SK-N-SH (cell line): ENCODE measurements around the gene LDAH. TPM values are rescaled to one million over a fixed set of nuclear protein-coding genes. Genes with fewer than 3 reads are reported as not detected.
A peak's percentile ranks its signal among the peaks of the same experiment; 100 is the strongest.

Source experiments
- CTCF ChIA-PET: fragments of 300-600, 350-600 bp; formaldehyde crosslinking; extraction: SDS; loops from one replicate; lab custom pipeline; 2021; lab: Yijun Ruan, JAX
- POLR2A ChIA-PET: fragments of 350-600 bp; sonication (Branson Sonifier 250); formaldehyde crosslinking; extraction: SDS; loops from one replicate; lab custom pipeline; 2020; ENCODE audit warnings: antibody characterized with exemption, inconsistent platforms; lab: Yijun Ruan, JAX
- DNase-seq: peaks from one replicate; pipeline ENCODE4 v3.0.0; 2012
- H2AFZ ChIP-seq: fragments of 200-600 bp; sonication (generic); 2 replicates; pipeline ENCODE4 v1.8.1; 2016; ENCODE audit warnings: antibody characterized with exemption, mild to moderate bottlenecking, low read depth
- H3F3A ChIP-seq: fragments of 200-600 bp; sonication (generic); replicated peaks from 2 replicates; pipeline ENCODE3; 2016; ENCODE audit warnings: antibody characterized with exemption, mild to moderate bottlenecking; ENCODE audit not compliant: insufficient read depth
- H3K27ac ChIP-seq, 2 experiments: fragments of 200-500 bp in 1 of 2; fragments of 200-600 bp in 1 of 2; sonication (Bioruptor generic) in 1 of 2; sonication (generic), shearing (Covaris generic) in 1 of 2; 2 replicates each; pipeline versions ENCODE4 v1.5.1 to v1.6.1; 2014 to 2016; ENCODE audit warnings: low read depth in 2 of 2, inconsistent platforms in 1 of 2, low read length in 1 of 2, mild to moderate bottlenecking in 1 of 2, mixed read lengths in 1 of 2
- H3K27me3 ChIP-seq: fragments of 200-600 bp; sonication (generic), shearing (Covaris generic); 2 replicates; pipeline ENCODE4 v1.6.1; 2016; ENCODE audit warnings: mixed run types; ENCODE audit not compliant: insufficient read depth
- H3K36me3 ChIP-seq, 2 experiments: fragments of 200-500 bp in 1 of 2; fragments of 200-600 bp in 1 of 2; sonication (Bioruptor generic) in 1 of 2; sonication (generic) in 1 of 2; replicated peaks in 1 of 2; 2 replicates each; pipeline versions ENCODE3 to v1.5.1; 2014 to 2016; ENCODE audit warnings: low read length in 1 of 2, mild to moderate bottlenecking in 1 of 2; ENCODE audit not compliant: insufficient read depth in 2 of 2, control insufficient read depth in 1 of 2
- H3K4me1 ChIP-seq, 2 experiments: fragments of 200-500 bp in 1 of 2; fragments of 200-600 bp in 1 of 2; sonication (Bioruptor generic) in 1 of 2; sonication (generic), shearing (Covaris generic) in 1 of 2; 2 replicates each; pipeline versions ENCODE4 v1.5.1 to v1.6.1; 2014 to 2016; ENCODE audit warnings: low read depth in 1 of 2, low read length in 1 of 2, mixed run types in 1 of 2; ENCODE audit not compliant: insufficient read depth in 2 of 2, control insufficient read depth in 1 of 2
- H3K4me2 ChIP-seq: fragments of 200-600 bp; sonication (generic), shearing (Covaris generic); 2 replicates; pipeline ENCODE4 v1.6.1; 2017; ENCODE audit warnings: mixed run types
- H3K4me3 ChIP-seq, 2 experiments: fragments of 200-500 bp in 1 of 2; fragments of 200-600 bp in 1 of 2; sonication (Bioruptor generic) in 1 of 2; sonication (generic), shearing (Covaris generic) in 1 of 2; 2 replicates each; pipeline versions ENCODE4 v1.5.1 to v1.8.1; 2014 to 2016; ENCODE audit warnings: low read depth in 2 of 2, inconsistent platforms in 1 of 2, low read length in 1 of 2, mild to moderate bottlenecking in 1 of 2, mixed read lengths in 1 of 2, moderate library complexity in 1 of 2
- H3K79me2 ChIP-seq: fragments of 200-600 bp; sonication (generic); 2 replicates; pipeline ENCODE4 v1.8.1; 2017; ENCODE audit warnings: mild to moderate bottlenecking; ENCODE audit not compliant: insufficient read depth
- H3K9ac ChIP-seq: fragments of 200-600 bp; sonication (generic); 2 replicates; pipeline ENCODE4 v1.6.1; 2017; ENCODE audit warnings: mixed run types
- H3K9me2 ChIP-seq: fragments of 200-600 bp; sonication (generic); 2 replicates; pipeline ENCODE4 v1.6.1; 2017; ENCODE audit warnings: mixed run types
- H3K9me3 ChIP-seq: fragments of 200-600 bp; sonication (generic); 2 replicates; pipeline ENCODE4 v1.6.1; 2017; ENCODE audit warnings: mixed run types, mild to moderate bottlenecking, moderate library complexity
- H4K20me1 ChIP-seq: fragments of 200-600 bp; sonication (generic); 2 replicates; pipeline ENCODE4 v1.6.1; 2017; ENCODE audit warnings: mild to moderate bottlenecking, mixed run types; ENCODE audit not compliant: insufficient read depth
- EP300 ChIP-seq, 2 experiments: IDR thresholded peaks; 2 replicates each; pipeline versions ENCODE4 v1.4.0 to v1.6.1; 2012; ENCODE audit warnings: borderline replicate concordance in 1 of 2, low read depth in 1 of 2, low read length in 1 of 2
- EZH2phosphoT487 ChIP-seq: fragments of 200-600 bp; sonication (generic); IDR thresholded peaks from 2 replicates; pipeline ENCODE4 v1.6.1; 2017; ENCODE audit warnings: low read depth, mixed run types, mild to moderate bottlenecking, antibody characterized with exemption, moderate library complexity, borderline replicate concordance
- FOXJ3 ChIP-seq: sonication (generic); formaldehyde crosslinking; IDR thresholded peaks from 2 replicates; pipeline ENCODE4 v1.5.1; 2020; ENCODE audit warnings: mild to moderate bottlenecking, missing genetic modification reagents
- GATA2 ChIP-seq: sonication (generic); formaldehyde crosslinking; IDR thresholded peaks from 2 replicates; pipeline ENCODE4 v1.5.0; 2020; ENCODE audit warnings: mild to moderate bottlenecking, missing genetic modification reagents
- MEF2A ChIP-seq: IDR thresholded peaks from 2 replicates; pipeline ENCODE4 v1.4.0; 2012; ENCODE audit warnings: low read depth, borderline replicate concordance
- NFIC ChIP-seq: IDR thresholded peaks from 2 replicates; pipeline ENCODE4 v1.4.0; 2012; ENCODE audit warnings: borderline replicate concordance
- NRF1 ChIP-seq: IDR thresholded peaks from 2 replicates; pipeline ENCODE4 v1.6.1; 2012; ENCODE audit warnings: low read depth, mild to moderate bottlenecking, low read length
- RAD21 ChIP-seq: IDR thresholded peaks from 2 replicates; pipeline ENCODE4 v1.6.1; 2012; ENCODE audit warnings: mild to moderate bottlenecking, low read length
- RFX5 ChIP-seq: IDR thresholded peaks from 2 replicates; pipeline ENCODE4 v1.6.1; 2012; ENCODE audit warnings: mild to moderate bottlenecking, improper control_type of control experiment, low read length
- RXRA ChIP-seq: IDR thresholded peaks from 2 replicates; pipeline ENCODE4 v1.4.0; 2012; ENCODE audit warnings: low read depth, mild to moderate bottlenecking, borderline replicate concordance
- SIN3A ChIP-seq: IDR thresholded peaks from 2 replicates; pipeline ENCODE4 v1.6.1; 2012; ENCODE audit warnings: low read depth, mild to moderate bottlenecking, low read length, moderate library complexity, borderline replicate concordance
- TAF1 ChIP-seq: IDR thresholded peaks from 2 replicates; pipeline ENCODE4 v1.6.1; 2012; ENCODE audit warnings: low read depth, mild to moderate bottlenecking, low read length, moderate library complexity, borderline replicate concordance
- YY1 ChIP-seq: IDR thresholded peaks from 2 replicates; pipeline ENCODE4 v1.4.0; 2012; ENCODE audit warnings: low read depth, mild to moderate bottlenecking
- WGBS: methylation state at CpG from one replicate; pipeline ENCODE4 v1.1.6; 2017; ENCODE audit warnings: low lambda C conversion rate; 5-methylcytosine and 5-hydroxymethylcytosine counted together
- polyA plus RNA-seq, 3 experiments: library from polyadenylated mRNA; depleted of rRNA; stranded (reverse); fragments of >200 nt; gene quantifications; 2 replicates each; pipeline ENCODE4 v1.2.3, GENCODE V29; 2012
- TF ChIP-seq, protein P1 (sequence below): fragments of 150-350 bp; IDR thresholded peaks from 2 replicates; pipeline ENCODE4 v1.6.1; 2017; ENCODE audit warnings: antibody characterized with exemption, low read length, low read depth, borderline replicate concordance
- TF ChIP-seq, protein P2 (sequence below): IDR thresholded peaks from 2 replicates; pipeline ENCODE4 v1.4.0; 2012; ENCODE audit warnings: low read depth
- TF ChIP-seq, protein P3 (sequence below): IDR thresholded peaks from 2 replicates; pipeline ENCODE4 v1.6.1; 2012; ENCODE audit warnings: mild to moderate bottlenecking, low read depth, low read length, moderate library complexity
- TF ChIP-seq, protein P4 (sequence below): fragments of 200-600 bp; sonication (generic); IDR thresholded peaks from 2 replicates; pipeline ENCODE4 v1.6.1; 2017; ENCODE audit warnings: antibody characterized with exemption, mild to moderate bottlenecking, moderate library complexity

Gene LDAH
- polyA plus RNA-seq, 1 of the 3 experiments (the other 2 are of a cell fraction), result 12.7 TPM

DNA sequence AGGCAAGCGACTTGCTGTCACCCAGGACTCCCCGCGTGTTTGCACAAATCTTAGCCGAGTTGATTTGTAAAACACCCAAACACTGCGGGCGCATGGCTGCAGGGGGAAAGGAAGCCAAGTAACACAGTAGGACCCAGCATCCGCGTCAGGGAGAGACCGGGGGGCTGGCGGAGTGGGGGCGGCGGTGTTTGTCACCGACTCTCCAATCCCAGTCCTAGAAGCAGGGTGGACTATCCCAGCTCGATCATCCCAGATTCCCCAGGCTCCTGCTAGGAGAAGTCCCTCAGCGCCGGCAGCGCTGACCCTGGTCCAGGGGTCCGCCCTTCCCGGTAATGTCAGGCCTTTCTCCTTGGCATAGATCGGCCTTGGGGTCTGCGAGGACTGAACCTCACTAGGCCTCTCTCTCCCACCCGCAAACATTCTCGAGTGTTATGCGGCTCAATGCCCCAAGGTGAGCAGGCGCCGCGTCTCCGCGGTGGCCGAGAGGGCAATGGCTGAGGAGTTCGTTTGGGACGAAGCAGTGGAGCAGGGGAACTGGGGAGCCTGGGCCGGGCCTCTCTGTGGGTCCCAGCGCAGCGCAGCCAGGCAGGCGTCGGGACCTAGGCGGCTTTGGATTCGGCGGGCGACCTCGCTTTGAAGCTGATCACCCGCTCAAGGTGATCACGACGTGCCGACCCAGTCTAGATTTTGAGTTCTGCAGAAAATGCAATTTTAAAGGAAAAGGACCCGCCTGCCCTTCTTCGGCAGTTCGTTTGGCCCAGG lies 157.5 kb downstream of the LDAH start:
- DNase-seq, result peak; percentile 67
- TF ChIP-seq EZH2phosphoT487, result peak; percentile 73; the same call in 1 of the 2 replicates
- TF ChIP-seq TAF1, result no peak
- H3K9ac ChIP-seq, result no peak overlapping the region
- H3K9me3 ChIP-seq, result no peaks in the 10 kb centered on the region
- peak overlapping the region; percentile 67; the same call in 1 of the 2 replicates for H2AFZ ChIP-seq
- H3K36me3 ChIP-seq, result no peaks in the 10 kb centered on the region
- H3K4me3 ChIP-seq, result peak overlapping the region; percentile 37 to 58; a peak in 3 of 4 replicates
- H3F3A ChIP-seq, result no peaks in the 10 kb centered on the region
- peaks cover 87% of the 10 kb centered on the region for H3K27me3 ChIP-seq
- no peaks in the 10 kb centered on the region for H3K9me2 ChIP-seq
- H4K20me1 ChIP-seq, result no peaks in the 10 kb centered on the region
- 13% methylated on average over 49 of the region's 49 CpGs for WGBS
- peak overlapping the region; percentile 86 for H3K4me2 ChIP-seq
- POLR2A ChIA-PET, result no interaction called here
- CTCF ChIA-PET, result interaction anchor here (0.9 to 9.8 kb wide), 29 partner anchors 9 to 500 kb away, joined by 3 to 427 read pairs (median 4); partner anchors contain the start of gene APOB
- H3K4me1 ChIP-seq, result peaks cover 0 to 21% of the 10 kb centered on the region in 2 experiments; a peak in 2 of 4 replicates
- no peak overlapping the region for H3K27ac ChIP-seq
- H3K79me2 ChIP-seq, result no peaks in the 10 kb centered on the region

DNA sequence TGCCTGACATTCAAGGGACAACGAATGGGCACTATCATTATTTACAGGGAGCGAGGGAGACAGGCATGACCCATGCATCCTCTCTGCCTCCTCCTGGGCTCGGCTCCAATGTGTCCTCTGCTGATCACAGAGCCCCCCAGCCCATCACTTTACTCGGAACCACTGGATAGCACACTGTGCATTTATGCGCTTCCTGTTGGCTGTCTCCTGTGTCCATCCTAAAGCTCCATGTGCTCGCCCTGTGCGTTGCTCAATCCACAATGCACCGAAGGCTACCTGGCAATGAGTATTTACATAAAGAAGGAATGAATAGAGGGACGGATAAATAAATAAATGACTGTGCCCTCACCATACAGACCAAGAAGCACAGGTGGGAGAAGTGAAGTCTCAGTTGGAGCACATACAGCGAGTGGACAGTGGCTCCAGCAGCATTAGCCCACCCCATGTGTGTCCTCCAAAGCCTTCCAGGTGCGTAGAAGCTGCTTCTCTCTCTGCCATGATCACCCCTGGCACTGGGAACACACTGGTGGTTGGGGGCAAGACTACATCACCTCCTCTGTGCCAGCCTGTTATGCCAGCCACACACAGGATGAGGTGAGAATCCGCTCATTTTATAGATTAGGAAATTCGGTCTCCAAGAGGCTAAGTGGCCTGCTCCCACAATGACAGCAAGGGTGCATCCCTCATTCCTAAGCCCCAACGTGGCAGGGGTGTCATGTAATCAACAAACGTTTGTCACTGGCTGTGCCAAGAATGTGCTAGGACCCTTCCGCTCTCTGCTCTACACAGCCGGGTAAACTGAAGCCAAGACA lies 158.3 kb downstream of the LDAH start:
- H3K36me3 ChIP-seq, result no peaks in the 10 kb centered on the region
- H3K4me2 ChIP-seq, result no peak overlapping the region
- H3K4me1 ChIP-seq, result peaks cover 0 to 21% of the 10 kb centered on the region in 2 experiments; a peak in 2 of 4 replicates
- H4K20me1 ChIP-seq, result no peaks in the 10 kb centered on the region
- TF ChIP-seq YY1, result no peak
- TF ChIP-seq, protein P1, sequence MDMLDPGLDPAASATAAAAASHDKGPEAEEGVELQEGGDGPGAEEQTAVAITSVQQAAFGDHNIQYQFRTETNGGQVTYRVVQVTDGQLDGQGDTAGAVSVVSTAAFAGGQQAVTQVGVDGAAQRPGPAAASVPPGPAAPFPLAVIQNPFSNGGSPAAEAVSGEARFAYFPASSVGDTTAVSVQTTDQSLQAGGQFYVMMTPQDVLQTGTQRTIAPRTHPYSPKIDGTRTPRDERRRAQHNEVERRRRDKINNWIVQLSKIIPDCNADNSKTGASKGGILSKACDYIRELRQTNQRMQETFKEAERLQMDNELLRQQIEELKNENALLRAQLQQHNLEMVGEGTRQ, result no peak
- TF ChIP-seq RAD21, result no peak
- TF ChIP-seq NRF1, result no peak
- TF ChIP-seq, protein P2, sequence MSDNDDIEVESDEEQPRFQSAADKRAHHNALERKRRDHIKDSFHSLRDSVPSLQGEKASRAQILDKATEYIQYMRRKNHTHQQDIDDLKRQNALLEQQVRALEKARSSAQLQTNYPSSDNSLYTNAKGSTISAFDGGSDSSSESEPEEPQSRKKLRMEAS, result no peak
- no peak for TF ChIP-seq NFIC
- TF ChIP-seq SIN3A, result no peak
- no peak for TF ChIP-seq GATA2
- no peak for TF ChIP-seq RXRA
- TF ChIP-seq RFX5, result no peak
- TF ChIP-seq, protein P3, sequence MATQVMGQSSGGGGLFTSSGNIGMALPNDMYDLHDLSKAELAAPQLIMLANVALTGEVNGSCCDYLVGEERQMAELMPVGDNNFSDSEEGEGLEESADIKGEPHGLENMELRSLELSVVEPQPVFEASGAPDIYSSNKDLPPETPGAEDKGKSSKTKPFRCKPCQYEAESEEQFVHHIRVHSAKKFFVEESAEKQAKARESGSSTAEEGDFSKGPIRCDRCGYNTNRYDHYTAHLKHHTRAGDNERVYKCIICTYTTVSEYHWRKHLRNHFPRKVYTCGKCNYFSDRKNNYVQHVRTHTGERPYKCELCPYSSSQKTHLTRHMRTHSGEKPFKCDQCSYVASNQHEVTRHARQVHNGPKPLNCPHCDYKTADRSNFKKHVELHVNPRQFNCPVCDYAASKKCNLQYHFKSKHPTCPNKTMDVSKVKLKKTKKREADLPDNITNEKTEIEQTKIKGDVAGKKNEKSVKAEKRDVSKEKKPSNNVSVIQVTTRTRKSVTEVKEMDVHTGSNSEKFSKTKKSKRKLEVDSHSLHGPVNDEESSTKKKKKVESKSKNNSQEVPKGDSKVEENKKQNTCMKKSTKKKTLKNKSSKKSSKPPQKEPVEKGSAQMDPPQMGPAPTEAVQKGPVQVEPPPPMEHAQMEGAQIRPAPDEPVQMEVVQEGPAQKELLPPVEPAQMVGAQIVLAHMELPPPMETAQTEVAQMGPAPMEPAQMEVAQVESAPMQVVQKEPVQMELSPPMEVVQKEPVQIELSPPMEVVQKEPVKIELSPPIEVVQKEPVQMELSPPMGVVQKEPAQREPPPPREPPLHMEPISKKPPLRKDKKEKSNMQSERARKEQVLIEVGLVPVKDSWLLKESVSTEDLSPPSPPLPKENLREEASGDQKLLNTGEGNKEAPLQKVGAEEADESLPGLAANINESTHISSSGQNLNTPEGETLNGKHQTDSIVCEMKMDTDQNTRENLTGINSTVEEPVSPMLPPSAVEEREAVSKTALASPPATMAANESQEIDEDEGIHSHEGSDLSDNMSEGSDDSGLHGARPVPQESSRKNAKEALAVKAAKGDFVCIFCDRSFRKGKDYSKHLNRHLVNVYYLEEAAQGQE, result no peak
- TF ChIP-seq, protein P4, sequence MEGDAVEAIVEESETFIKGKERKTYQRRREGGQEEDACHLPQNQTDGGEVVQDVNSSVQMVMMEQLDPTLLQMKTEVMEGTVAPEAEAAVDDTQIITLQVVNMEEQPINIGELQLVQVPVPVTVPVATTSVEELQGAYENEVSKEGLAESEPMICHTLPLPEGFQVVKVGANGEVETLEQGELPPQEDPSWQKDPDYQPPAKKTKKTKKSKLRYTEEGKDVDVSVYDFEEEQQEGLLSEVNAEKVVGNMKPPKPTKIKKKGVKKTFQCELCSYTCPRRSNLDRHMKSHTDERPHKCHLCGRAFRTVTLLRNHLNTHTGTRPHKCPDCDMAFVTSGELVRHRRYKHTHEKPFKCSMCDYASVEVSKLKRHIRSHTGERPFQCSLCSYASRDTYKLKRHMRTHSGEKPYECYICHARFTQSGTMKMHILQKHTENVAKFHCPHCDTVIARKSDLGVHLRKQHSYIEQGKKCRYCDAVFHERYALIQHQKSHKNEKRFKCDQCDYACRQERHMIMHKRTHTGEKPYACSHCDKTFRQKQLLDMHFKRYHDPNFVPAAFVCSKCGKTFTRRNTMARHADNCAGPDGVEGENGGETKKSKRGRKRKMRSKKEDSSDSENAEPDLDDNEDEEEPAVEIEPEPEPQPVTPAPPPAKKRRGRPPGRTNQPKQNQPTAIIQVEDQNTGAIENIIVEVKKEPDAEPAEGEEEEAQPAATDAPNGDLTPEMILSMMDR, result no peak
- TF ChIP-seq FOXJ3 (CRISPR knock-in tag), result no peak
- no peak for TF ChIP-seq MEF2A
- TF ChIP-seq EP300 (IDR thresholded peaks at IDR 0.05; ENCODE audit: borderline replicate concordance in 1 of 2, low read depth in 1 of 2, low read length in 1 of 2), result no peak
- H3K27ac ChIP-seq, result no peak overlapping the region
- no peak overlapping the region for H3K9ac ChIP-seq
- no peaks in the 10 kb centered on the region for H3K79me2 ChIP-seq
- ChIA-PET POLR2A (no interaction called here), CTCF (interaction anchor here (0.9 to 9.8 kb wide), 7 partner anchors 10 to 378 kb away, joined by 3 to 427 read pairs (median 9); partner anchors contain the start of genes APOB and HS1BP3)
- H3F3A ChIP-seq, result no peaks in the 10 kb centered on the region
- no peak overlapping the region for H2AFZ ChIP-seq
- DNase-seq, result peak; percentile 24
- no peak overlapping the region for H3K4me3 ChIP-seq
- 37% methylated on average over 16 of the region's 17 CpGs for WGBS
- no peaks in the 10 kb centered on the region for H3K9me2 ChIP-seq
- H3K9me3 ChIP-seq, result no peaks in the 10 kb centered on the region
- H3K27me3 ChIP-seq, result peaks cover 87% of the 10 kb centered on the region
